NCI-H1105 (cell line): Measurements from ENCODE around the gene PTPRZ1.

ENCODE experiments used
- DNase-seq: peaks from one replicate; lab custom pipeline; 2025; lab: John Stamatoyannopoulos, UW

Gene PTPRZ1

GRCh38 chr7:122054393-122054792 lies 181.4 kb downstream of the PTPRZ1 start:
- no peak for DNase-seq

GRCh38 chr7:122055073-122055472 lies 182.1 kb downstream of the PTPRZ1 start:
- DNase-seq = no peak

- no peak for DNase-seq
Observed at GRCh38 chr7:122056977-122057376, 184.0 kb downstream of the PTPRZ1 start.

- no peak for DNase-seq
Observed at GRCh38 chr7:122059542-122059941, 186.6 kb downstream of the PTPRZ1 start.

GRCh38 chr7:122063146-122063545 lies 190.2 kb downstream of the PTPRZ1 start:
- no peak for DNase-seq

GRCh38 chr7:122064971-122065370 lies 192.0 kb downstream of the PTPRZ1 start:
- no peak for DNase-seq

- no peak for DNase-seq
Observed at GRCh38 chr7:122067077-122067476, 194.1 kb downstream of the PTPRZ1 start.

GRCh38 chr7:122068046-122068445 lies 195.1 kb downstream of the PTPRZ1 start:
- no peak for DNase-seq

- DNase-seq = no peak
Observed at GRCh38 chr7:122068999-122069398, 196.0 kb downstream of the PTPRZ1 start.

GRCh38 chr7:122070062-122070461 lies 197.1 kb downstream of the PTPRZ1 start:
- no peak for DNase-seq

- no peak for DNase-seq
Observed at GRCh38 chr7:122070834-122071233, 197.9 kb downstream of the PTPRZ1 start.

- DNase-seq = no peak
Observed at GRCh38 chr7:122072272-122072671, 199.3 kb downstream of the PTPRZ1 start.

- DNase-seq = no peak
Observed at GRCh38 chr7:122072924-122073599, 200.1 kb downstream of the PTPRZ1 start.

- DNase-seq = no peak
Observed at GRCh38 chr7:122073635-122074034, 200.7 kb downstream of the PTPRZ1 start.

GRCh38 chr7:122082160-122082559 lies 209.2 kb downstream of the PTPRZ1 start:
- no peak for DNase-seq

GRCh38 chr7:122082670-122083069 lies 209.7 kb downstream of the PTPRZ1 start:
- DNase-seq = no peak

- DNase-seq = peak; percentile 46
Observed at GRCh38 chr7:122092964-122093797, 220.2 kb downstream of the PTPRZ1 start.

- DNase-seq = no peak
Observed at GRCh38 chr7:122094549-122094948, 221.6 kb downstream of the PTPRZ1 start.

GRCh38 chr7:122095642-122096041 lies 222.7 kb downstream of the PTPRZ1 start:
- DNase-seq = no peak

GRCh38 chr7:122100021-122100420 lies 227.1 kb downstream of the PTPRZ1 start:
- DNase-seq = no peak

GRCh38 chr7:122103064-122103463 lies 230.1 kb downstream of the PTPRZ1 start:
- no peak for DNase-seq
